ENCODE data around the gene SULT4A1. TPM values are rescaled to one million over a fixed set of nuclear protein-coding genes. Genes with fewer than 3 reads are reported as not detected.

SULT4A1 gene
- total and polyA plus RNA-seq, 4 donors: 0.08 to 0.37 TPM; not detected in 2

- DNase-seq (ENCODE audit: low spot score): no peak
- H3K27ac ChIP-seq (ENCODE audit: low read depth in 1 of 2, low read length in 2 of 2): no peak overlapping the region
- no peak overlapping the region for H3K4me3 ChIP-seq (ENCODE audit: low read depth in 1 of 3, low read length in 3 of 3)
- H3K9me3 ChIP-seq (ENCODE audit: control insufficient read depth in 4 of 4, low read length in 3 of 4): no peaks in the 10 kb centered on the region
- no peaks in the 10 kb centered on the region for H3K36me3 ChIP-seq (ENCODE audit: control insufficient read depth in 4 of 4, insufficient read depth in 3 of 4, low read depth in 1 of 4, low read length in 3 of 4)
- H3K4me1 ChIP-seq (ENCODE audit: control insufficient read depth in 4 of 4, insufficient read depth in 4 of 4, low read length in 3 of 4): peaks cover 0 to 4% (median 2%) of the 10 kb centered on the region in 4 donors
- WGBS: 54% methylated on average over 12 of the region's 12 CpGs
- H3K9ac ChIP-seq (ENCODE audit: low read depth in 1 of 2, low read length in 2 of 2): no peak overlapping the region
- peaks cover 0 to 5% (median 0%) of the 10 kb centered on the region in 4 donors for H3K27me3 ChIP-seq (ENCODE audit: control insufficient read depth in 4 of 4, insufficient read depth in 4 of 4, low read length in 3 of 4)
- TF ChIP-seq RAD21 (IDR thresholded peaks at IDR 0.05) (no peak), FOXA1 (IDR thresholded peaks at IDR 0.05) (no peak), RXRA (IDR thresholded peaks at IDR 0.05) (no peak), REST (IDR thresholded peaks at IDR 0.05) (no peak), YY1 (IDR thresholded peaks at IDR 0.05) (no peak), MAX (IDR thresholded peaks at IDR 0.05) (no peak), ZBTB33 (IDR thresholded peaks at IDR 0.05) (no peak), HNF4A (conservative IDR thresholded peaks at IDR 0.05) (no peak), CTCF (IDR thresholded peaks at IDR 0.05; ENCODE audit: low read depth, low read length, missing input control) (no peak), NR2F2 (IDR thresholded peaks at IDR 0.05) (no peak)
These were observed 15.9 kb upstream of the SULT4A1 start for GRCh38 chr22:43878079-43878795.

- Histone ChIP-seq H3K9ac (ENCODE audit: low read depth in 1 of 2, low read length in 2 of 2) (no peak overlapping the region), H3K27ac (ENCODE audit: low read depth in 1 of 2, low read length in 2 of 2) (no peak overlapping the region), H3K4me3 (ENCODE audit: low read depth in 1 of 3, low read length in 3 of 3) (no peak overlapping the region), H3K27me3 (ENCODE audit: control insufficient read depth in 4 of 4, insufficient read depth in 4 of 4, low read length in 3 of 4) (peaks cover 0 to 5% (median 0%) of the 10 kb centered on the region in 4 donors), H3K9me3 (ENCODE audit: control insufficient read depth in 4 of 4, low read length in 3 of 4) (no peaks in the 10 kb centered on the region), H3K36me3 (ENCODE audit: control insufficient read depth in 4 of 4, insufficient read depth in 3 of 4, low read depth in 1 of 4, low read length in 3 of 4) (no peaks in the 10 kb centered on the region), H3K4me1 (ENCODE audit: control insufficient read depth in 4 of 4, insufficient read depth in 4 of 4, low read length in 3 of 4) (peaks cover 0 to 4% (median 2%) of the 10 kb centered on the region in 4 donors)
- no peak for DNase-seq (ENCODE audit: low spot score)
- TF ChIP-seq EGR1 (IDR thresholded peaks at IDR 0.05; ENCODE audit: low read depth in 2 of 2) (no peak), JUND (IDR thresholded peaks at IDR 0.05) (no peak), YY1 (IDR thresholded peaks at IDR 0.05) (no peak), TAF1 (conservative IDR thresholded peaks at IDR 0.05) (no peak), CTCF (IDR thresholded peaks at IDR 0.05; ENCODE audit: low read depth, low read length, missing input control) (no peak), HNF4G (IDR thresholded peaks at IDR 0.05) (no peak), SP1 (IDR thresholded peaks at IDR 0.05) (no peak), REST (IDR thresholded peaks at IDR 0.05) (no peak), NR2F2 (IDR thresholded peaks at IDR 0.05) (no peak)
- 61% methylated on average over 5 of the region's 5 CpGs for WGBS
These were observed 14.7 kb upstream of the SULT4A1 start for GRCh38 chr22:43876866-43877509.

Data from liver (tissue), 9 donors.